ENCODE data around the gene SCGN. TPM values are rescaled to one million over a fixed set of nuclear protein-coding genes. Genes with fewer than 3 reads are reported as not detected.

Gene SCGN
- polyA plus RNA-seq, 3 donors = not detected

- H3K9me3 Mint-ChIP-seq = no peaks in the 10 kb centered on the region
- Histone ChIP-seq H2AFZ (ENCODE audit: insufficient read depth, low read depth, low read length, poor library complexity, severe bottlenecking) (no peak overlapping the region), H3K9ac (ENCODE audit: insufficient read depth, low read length, poor library complexity, severe bottlenecking) (no peak overlapping the region), H3K4me3 (replicated peaks in 1 of 3; ENCODE audit: low read depth in 2 of 3, low read length in 3 of 3) (no peak overlapping the region), H3K27ac (ENCODE audit: low read depth in 1 of 2, low read length in 2 of 2) (no peak overlapping the region), H4K20me1 (ENCODE audit: insufficient read depth, low read length) (no peaks in the 10 kb centered on the region), H3K4me2 (replicated peaks; ENCODE audit: extremely low read depth, low read length, poor library complexity, severe bottlenecking) (no peak overlapping the region), H3K9me3 (replicated peaks in 1 of 2; ENCODE audit: control insufficient read depth in 1 of 2, insufficient read depth in 1 of 2, low read length in 2 of 2) (no peaks in the 10 kb centered on the region), H3K79me2 (ENCODE audit: insufficient read depth, low read length) (no peaks in the 10 kb centered on the region), H3K27me3 (ENCODE audit: control insufficient read depth in 2 of 2, insufficient read depth in 2 of 2, low read length in 2 of 2) (no peaks in the 10 kb centered on the region), H3K36me3 (replicated peaks in 1 of 2; ENCODE audit: control insufficient read depth in 1 of 2, insufficient read depth in 2 of 2, low read length in 2 of 2) (no peaks in the 10 kb centered on the region), H3K4me1 (ENCODE audit: control insufficient read depth in 1 of 2, insufficient read depth in 2 of 2, low read length in 2 of 2) (peaks cover 14 to 15% of the 10 kb centered on the region in 2 donors)
- no peak overlapping the region for H3K4me3 Mint-ChIP-seq
- WGBS (ENCODE audit: insufficient coverage) = no CpG with 5 or more reads among the region's 1 CpG
- no peaks in the 10 kb centered on the region for H3K36me3 Mint-ChIP-seq
- TF ChIP-seq CTCF (IDR thresholded peaks at IDR 0.05) = no peak
- no peak for DNase-seq
- no peak overlapping the region for H3K27ac Mint-ChIP-seq
- H3K27me3 Mint-ChIP-seq (ENCODE audit: low read depth in 3 of 3) = peaks cover 0 to 5% (median 0%) of the 10 kb centered on the region in 3 donors
- H3K4me1 Mint-ChIP-seq = peaks cover 20% of the 10 kb centered on the region
- intact Hi-C loops (cut with micrococcal nuclease) = no loop called here
These were observed 36.5 kb upstream of the SCGN start for GRCh38 chr6:25615471-25615870.

- Mint-ChIP-seq H3K27ac (no peak overlapping the region), H3K27me3 (ENCODE audit: low read depth in 3 of 3) (peaks cover 0 to 5% (median 0%) of the 10 kb centered on the region in 3 donors), H3K9me3 (no peaks in the 10 kb centered on the region), H3K36me3 (no peaks in the 10 kb centered on the region), H3K4me3 (no peak overlapping the region), H3K4me1 (peaks cover 18% of the 10 kb centered on the region)
- no CpG with 5 or more reads among the region's 2 CpGs for WGBS (ENCODE audit: insufficient coverage)
- no peaks in the 10 kb centered on the region for H3K9me3 ChIP-seq (replicated peaks in 1 of 2; ENCODE audit: control insufficient read depth in 1 of 2, insufficient read depth in 1 of 2, low read length in 2 of 2)
- intact Hi-C loops (cut with micrococcal nuclease) = no loop called here
- no peak for TF ChIP-seq CTCF (IDR thresholded peaks at IDR 0.05)
- H3K36me3 ChIP-seq (replicated peaks in 1 of 2; ENCODE audit: control insufficient read depth in 1 of 2, insufficient read depth in 2 of 2, low read length in 2 of 2) = no peaks in the 10 kb centered on the region
- no peak overlapping the region for H3K9ac ChIP-seq (ENCODE audit: insufficient read depth, low read length, poor library complexity, severe bottlenecking)
- DNase-seq = peak in 1 of 3 donors; percentile 7
- no peak overlapping the region for H3K4me3 ChIP-seq (replicated peaks in 1 of 3; ENCODE audit: low read depth in 2 of 3, low read length in 3 of 3)
- H3K79me2 ChIP-seq (ENCODE audit: insufficient read depth, low read length) = no peaks in the 10 kb centered on the region
- no peak overlapping the region for H2AFZ ChIP-seq (ENCODE audit: insufficient read depth, low read depth, low read length, poor library complexity, severe bottlenecking)
- no peaks in the 10 kb centered on the region for H3K27me3 ChIP-seq (ENCODE audit: control insufficient read depth in 2 of 2, insufficient read depth in 2 of 2, low read length in 2 of 2)
- H3K27ac ChIP-seq (ENCODE audit: low read depth in 1 of 2, low read length in 2 of 2) = no peak overlapping the region
- peaks cover 14 to 15% of the 10 kb centered on the region in 2 donors for H3K4me1 ChIP-seq (ENCODE audit: control insufficient read depth in 1 of 2, insufficient read depth in 2 of 2, low read length in 2 of 2)
- no peak overlapping the region for H3K4me2 ChIP-seq (replicated peaks; ENCODE audit: extremely low read depth, low read length, poor library complexity, severe bottlenecking)
- no peaks in the 10 kb centered on the region for H4K20me1 ChIP-seq (ENCODE audit: insufficient read depth, low read length)
These were observed 34.0 kb upstream of the SCGN start for GRCh38 chr6:25617997-25618396.

Data from CD14-positive monocyte (primary cell).